Astrocyte of the cerebellum (primary cell): ENCODE data around the gene VWA8.
A peak's percentile ranks its signal among the peaks of the same experiment; 100 is the strongest.
"Not testable (repeated sequence)": the region's sequence is repeated elsewhere in the genome, so short reads cannot be mapped to it uniquely, and the experiment has no call there.

Source experiments
- DNase-seq: peaks from one replicate; pipeline ENCODE4 v3.0.0-alpha.2; 2011; ENCODE audit warnings: low read depth
- H3K4me3 ChIP-seq: 2 replicates; pipeline ENCODE4 v1.5.1; 2011; ENCODE audit warnings: mild to moderate bottlenecking, low read depth, low read length, moderate library complexity
- CTCF ChIP-seq: IDR thresholded peaks from 2 replicates; pipeline ENCODE4 v1.5.1; 2012; ENCODE audit warnings: low read length, low read depth, moderate library complexity, mild to moderate bottlenecking; ENCODE audit errors: missing control alignments
- in situ Hi-C: cut with HindIII; loops from 2 replicates; pipeline ENCODE4 v1.10.0; 2017; ENCODE audit warnings: low sequenced_read_pairs

The VWA8 gene

GRCh38 chr13:41960211-41960636 lies 685 bp downstream of the VWA8 start:
- peak; percentile 5 for DNase-seq
- in situ Hi-C loops = no loop called here
- TF ChIP-seq CTCF = no peak
- H3K4me3 ChIP-seq = peak overlapping the region; percentile 71

GRCh38 chr13:41956272-41956671 lies 4.6 kb downstream of the VWA8 start:
- in situ Hi-C loops = no loop called here
- no peak for TF ChIP-seq CTCF
- DNase-seq = no peak

GRCh38 chr13:41955605-41956004 lies 5.3 kb downstream of the VWA8 start:
- in situ Hi-C loops = no loop called here
- TF ChIP-seq CTCF = no peak
- no peak for DNase-seq
- no peak overlapping the region for H3K4me3 ChIP-seq

More at GRCh38 chr13:41956272-41956671, 4.6 kb downstream of the VWA8 start:
- H3K4me3 ChIP-seq = no peak overlapping the region

- H3K4me3 ChIP-seq = no peak overlapping the region
- in situ Hi-C loops = no loop called here
- no peak for DNase-seq
- TF ChIP-seq CTCF = no peak
Measured at GRCh38 chr13:41954226-41954625, 6.7 kb downstream of the VWA8 start.

- H3K4me3 ChIP-seq = no peak overlapping the region
- TF ChIP-seq CTCF = no peak
- in situ Hi-C loops = no loop called here
- no peak for DNase-seq
Measured at GRCh38 chr13:41952749-41953148, 8.2 kb downstream of the VWA8 start.

GRCh38 chr13:41949104-41949503 lies 11.8 kb downstream of the VWA8 start:
- H3K4me3 ChIP-seq, in situ Hi-C loops: not testable (repeated sequence)

GRCh38 chr13:41945926-41946325 lies 15.0 kb downstream of the VWA8 start:
- no peak for TF ChIP-seq CTCF
- no peak overlapping the region for H3K4me3 ChIP-seq
- no peak for DNase-seq
- in situ Hi-C loops = no loop called here

More at GRCh38 chr13:41949104-41949503, 11.8 kb downstream of the VWA8 start:
- DNase-seq = not testable (repeated sequence)
